WTC11 (cell line): Measurements from ENCODE around the gene ATF7. TPM values are rescaled to one million over a fixed set of nuclear protein-coding genes. Genes with fewer than 3 reads are reported as not detected.

Experiments
- ATF6 ChIP-seq: sonication (generic); formaldehyde crosslinking; IDR thresholded peaks from 2 replicates; pipeline ENCODE4 v1.8.1; 2023; ENCODE audit warnings: mild to moderate bottlenecking, missing genetic modification reagents
- CBFB ChIP-seq: sonication (generic); formaldehyde crosslinking; IDR thresholded peaks from 2 replicates; pipeline ENCODE4 v1.8.1; 2022; ENCODE audit warnings: mild to moderate bottlenecking, low read depth, missing genetic modification reagents
- E2F4 ChIP-seq: sonication (generic); formaldehyde crosslinking; IDR thresholded peaks from 2 replicates; pipeline ENCODE4 v1.8.1; 2022; ENCODE audit warnings: low read depth, mild to moderate bottlenecking, moderate library complexity, missing genetic modification reagents, borderline replicate concordance
- FOXP1 ChIP-seq: sonication (generic); formaldehyde crosslinking; IDR thresholded peaks from 2 replicates; pipeline ENCODE4 v1.8.0; 2022; ENCODE audit warnings: missing genetic modification reagents, mild to moderate bottlenecking, moderate library complexity, borderline replicate concordance
- HMGA2 ChIP-seq: fragments of 250-450 bp; sonication (Bioruptor Pico); IDR thresholded peaks from 2 replicates; pipeline ENCODE4 v1.4.0; 2021; ENCODE audit warnings: mild to moderate bottlenecking, moderate library complexity
- IRF1 ChIP-seq: sonication (generic); formaldehyde crosslinking; IDR thresholded peaks from 2 replicates; pipeline ENCODE4 v1.8.0; 2023; ENCODE audit warnings: missing genetic modification reagents
- JAZF1 ChIP-seq: fragments of 250-450 bp; sonication (Bioruptor Pico); IDR thresholded peaks from 2 replicates; pipeline ENCODE4 v1.9.0; 2021; ENCODE audit warnings: moderate library complexity, mild to moderate bottlenecking, inconsistent platforms
- MAX ChIP-seq: sonication (generic); formaldehyde crosslinking; IDR thresholded peaks from 2 replicates; pipeline ENCODE4 v1.8.0; 2022; ENCODE audit warnings: mild to moderate bottlenecking, missing genetic modification reagents
- NFATC4 ChIP-seq: fragments of 250-450 bp; sonication (Bioruptor Pico); IDR thresholded peaks from 2 replicates; pipeline ENCODE4 v1.9.0; 2021; ENCODE audit warnings: mild to moderate bottlenecking
- NFE2L1 ChIP-seq: sonication (generic); formaldehyde crosslinking; IDR thresholded peaks from 2 replicates; pipeline ENCODE4 v1.8.1; 2023; ENCODE audit warnings: missing genetic modification reagents
- OVOL2 ChIP-seq: fragments of 250-450 bp; sonication (Bioruptor Pico); IDR thresholded peaks from 2 replicates; pipeline ENCODE4 v1.9.0; 2021; ENCODE audit warnings: mild to moderate bottlenecking, borderline replicate concordance
- SP1 ChIP-seq: sonication (generic); formaldehyde crosslinking; conservative IDR thresholded peaks from 2 replicates; pipeline ENCODE4 v1.8.1; 2022; ENCODE audit warnings: missing genetic modification reagents
- STAT6 ChIP-seq: sonication (generic); formaldehyde crosslinking; conservative IDR thresholded peaks from 2 replicates; pipeline ENCODE4 v1.8.1; 2023; ENCODE audit warnings: mild to moderate bottlenecking, low read depth, missing genetic modification reagents, moderate library complexity
- TEAD1 ChIP-seq: sonication (generic); formaldehyde crosslinking; IDR thresholded peaks from 2 replicates; pipeline ENCODE4 v1.8.0; 2022; ENCODE audit warnings: mild to moderate bottlenecking, missing genetic modification reagents
- TEAD4 ChIP-seq: sonication (generic); formaldehyde crosslinking; IDR thresholded peaks from 2 replicates; pipeline ENCODE4 v1.8.0; 2022; ENCODE audit warnings: mild to moderate bottlenecking, missing genetic modification reagents
- TP53 ChIP-seq: sonication (generic); formaldehyde crosslinking; IDR thresholded peaks from 2 replicates; pipeline ENCODE4 v1.8.1; 2023; ENCODE audit warnings: mild to moderate bottlenecking, missing genetic modification reagents
- USF1 ChIP-seq: sonication (generic); formaldehyde crosslinking; IDR thresholded peaks from 2 replicates; pipeline ENCODE4 v1.8.0; 2022; ENCODE audit warnings: mild to moderate bottlenecking, missing genetic modification reagents
- ZBTB21 ChIP-seq: sonication (generic); formaldehyde crosslinking; IDR thresholded peaks from 2 replicates; pipeline ENCODE4 v1.8.1; 2023; ENCODE audit warnings: mild to moderate bottlenecking, missing genetic modification reagents, borderline replicate concordance
- ZNF317 ChIP-seq: sonication (generic); formaldehyde crosslinking; IDR thresholded peaks from 2 replicates; pipeline ENCODE4 v1.8.1; 2023; ENCODE audit warnings: low read depth, mild to moderate bottlenecking, moderate library complexity, missing genetic modification reagents, borderline replicate concordance
- ZNF416 ChIP-seq: fragments of 250-450 bp; sonication (Bioruptor Pico); IDR thresholded peaks from 2 replicates; pipeline ENCODE4 v1.9.0; 2021; ENCODE audit warnings: mild to moderate bottlenecking, inconsistent platforms
- ZNF512 ChIP-seq: sonication (generic); formaldehyde crosslinking; IDR thresholded peaks from 2 replicates; pipeline ENCODE4 v1.8.1; 2022; ENCODE audit warnings: missing genetic modification reagents, borderline replicate concordance
- ZNF671 ChIP-seq: fragments of 250-450 bp; sonication (Bioruptor Pico); IDR thresholded peaks from 2 replicates; pipeline ENCODE4 v1.8.0; 2021; ENCODE audit warnings: mild to moderate bottlenecking
- total RNA-seq: library from RNA; stranded (reverse); gene quantifications from 3 replicates; pipeline ENCODE4 v1.2.3, GENCODE V29; 2021
- TF ChIP-seq, protein P1 (sequence below): sonication (generic); formaldehyde crosslinking; IDR thresholded peaks from 2 replicates; pipeline ENCODE4 v1.8.0; 2022; ENCODE audit warnings: missing genetic modification reagents
- TF ChIP-seq, protein P2 (sequence below): fragments of 200-600 bp; IDR thresholded peaks from 2 replicates; pipeline ENCODE4 v1.8.0; 2022; ENCODE audit warnings: antibody characterized with exemption

ATF7 gene
- total RNA-seq, 1 experiment from 2014 or later: 16.3 TPM

DNA sequence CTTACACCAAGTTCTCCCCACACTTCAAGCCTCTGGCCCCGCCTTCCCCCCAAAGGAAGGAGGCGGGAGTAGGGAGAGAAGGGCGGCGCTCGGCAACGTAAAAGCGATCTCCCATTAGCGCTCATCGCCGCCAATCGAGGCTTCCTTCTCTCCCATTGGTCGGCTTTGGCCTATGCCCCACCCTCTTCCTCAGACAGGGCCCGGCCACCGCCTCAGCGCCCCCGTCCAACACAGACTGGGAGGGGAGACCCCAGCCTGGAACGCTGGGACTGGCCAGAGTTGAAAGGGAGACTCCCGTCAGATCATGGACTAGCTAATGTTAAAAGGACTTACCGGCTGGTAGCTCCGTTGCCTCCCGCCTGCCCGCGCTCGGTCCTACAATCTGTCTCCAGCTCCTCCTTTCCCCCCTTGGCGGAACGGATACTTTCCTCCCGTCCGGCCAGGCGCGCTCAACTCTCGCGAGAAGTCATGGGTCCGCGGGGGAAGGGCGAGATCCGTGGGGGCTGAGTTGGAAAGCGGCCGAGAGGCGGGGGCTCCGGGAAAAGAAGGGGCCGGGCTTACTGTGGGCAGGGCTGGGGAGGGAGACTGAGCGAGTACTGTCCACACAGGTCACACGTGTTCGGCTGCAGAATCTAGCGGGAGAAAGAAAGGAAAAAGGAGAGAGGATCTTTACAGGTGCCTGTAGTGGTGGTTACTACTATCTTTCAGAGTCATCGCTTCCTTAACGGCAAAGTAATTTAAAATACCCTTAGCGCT, at the start of gene ATF7 (continued):
- TF ChIP-seq IRF1 (CRISPR knock-in tag) (no peak), ATF6 (CRISPR knock-in tag) (no peak), USF1 (CRISPR knock-in tag) (no peak), E2F4 (CRISPR knock-in tag) (no peak), MAX (peak; percentile 57), STAT6 (CRISPR knock-in tag) (no peak), TEAD4 (CRISPR knock-in tag) (no peak), ZNF671 (CRISPR knock-in tag) (no peak), NFE2L1 (CRISPR knock-in tag) (no peak), ZNF317 (CRISPR knock-in tag) (no peak), OVOL2 (no peak), FOXP1 (peak; percentile 71; the same call in 1 of the 2 replicates), ZNF416 (CRISPR knock-in tag) (no peak), NFATC4 (CRISPR knock-in tag) (no peak), CBFB (no peak), TP53 (no peak), HMGA2 (CRISPR knock-in tag) (no peak), TEAD1 (CRISPR knock-in tag) (peak; percentile 24; the same call in 1 of the 2 replicates), ZNF512 (CRISPR knock-in tag) (no peak), ZBTB21 (CRISPR knock-in tag) (no peak), JAZF1 (CRISPR knock-in tag) (no peak), SP1 (CRISPR knock-in tag) (peak; percentile 91)
- TF ChIP-seq, protein P1, sequence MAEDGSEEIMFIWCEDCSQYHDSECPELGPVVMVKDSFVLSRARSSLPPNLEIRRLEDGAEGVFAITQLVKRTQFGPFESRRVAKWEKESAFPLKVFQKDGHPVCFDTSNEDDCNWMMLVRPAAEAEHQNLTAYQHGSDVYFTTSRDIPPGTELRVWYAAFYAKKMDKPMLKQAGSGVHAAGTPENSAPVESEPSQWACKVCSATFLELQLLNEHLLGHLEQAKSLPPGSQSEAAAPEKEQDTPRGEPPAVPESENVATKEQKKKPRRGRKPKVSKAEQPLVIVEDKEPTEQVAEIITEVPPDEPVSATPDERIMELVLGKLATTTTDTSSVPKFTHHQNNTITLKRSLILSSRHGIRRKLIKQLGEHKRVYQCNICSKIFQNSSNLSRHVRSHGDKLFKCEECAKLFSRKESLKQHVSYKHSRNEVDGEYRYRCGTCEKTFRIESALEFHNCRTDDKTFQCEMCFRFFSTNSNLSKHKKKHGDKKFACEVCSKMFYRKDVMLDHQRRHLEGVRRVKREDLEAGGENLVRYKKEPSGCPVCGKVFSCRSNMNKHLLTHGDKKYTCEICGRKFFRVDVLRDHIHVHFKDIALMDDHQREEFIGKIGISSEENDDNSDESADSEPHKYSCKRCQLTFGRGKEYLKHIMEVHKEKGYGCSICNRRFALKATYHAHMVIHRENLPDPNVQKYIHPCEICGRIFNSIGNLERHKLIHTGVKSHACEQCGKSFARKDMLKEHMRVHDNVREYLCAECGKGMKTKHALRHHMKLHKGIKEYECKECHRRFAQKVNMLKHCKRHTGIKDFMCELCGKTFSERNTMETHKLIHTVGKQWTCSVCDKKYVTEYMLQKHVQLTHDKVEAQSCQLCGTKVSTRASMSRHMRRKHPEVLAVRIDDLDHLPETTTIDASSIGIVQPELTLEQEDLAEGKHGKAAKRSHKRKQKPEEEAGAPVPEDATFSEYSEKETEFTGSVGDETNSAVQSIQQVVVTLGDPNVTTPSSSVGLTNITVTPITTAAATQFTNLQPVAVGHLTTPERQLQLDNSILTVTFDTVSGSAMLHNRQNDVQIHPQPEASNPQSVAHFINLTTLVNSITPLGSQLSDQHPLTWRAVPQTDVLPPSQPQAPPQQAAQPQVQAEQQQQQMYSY (CRISPR knock-in tag): no peak
- TF ChIP-seq, protein P2, sequence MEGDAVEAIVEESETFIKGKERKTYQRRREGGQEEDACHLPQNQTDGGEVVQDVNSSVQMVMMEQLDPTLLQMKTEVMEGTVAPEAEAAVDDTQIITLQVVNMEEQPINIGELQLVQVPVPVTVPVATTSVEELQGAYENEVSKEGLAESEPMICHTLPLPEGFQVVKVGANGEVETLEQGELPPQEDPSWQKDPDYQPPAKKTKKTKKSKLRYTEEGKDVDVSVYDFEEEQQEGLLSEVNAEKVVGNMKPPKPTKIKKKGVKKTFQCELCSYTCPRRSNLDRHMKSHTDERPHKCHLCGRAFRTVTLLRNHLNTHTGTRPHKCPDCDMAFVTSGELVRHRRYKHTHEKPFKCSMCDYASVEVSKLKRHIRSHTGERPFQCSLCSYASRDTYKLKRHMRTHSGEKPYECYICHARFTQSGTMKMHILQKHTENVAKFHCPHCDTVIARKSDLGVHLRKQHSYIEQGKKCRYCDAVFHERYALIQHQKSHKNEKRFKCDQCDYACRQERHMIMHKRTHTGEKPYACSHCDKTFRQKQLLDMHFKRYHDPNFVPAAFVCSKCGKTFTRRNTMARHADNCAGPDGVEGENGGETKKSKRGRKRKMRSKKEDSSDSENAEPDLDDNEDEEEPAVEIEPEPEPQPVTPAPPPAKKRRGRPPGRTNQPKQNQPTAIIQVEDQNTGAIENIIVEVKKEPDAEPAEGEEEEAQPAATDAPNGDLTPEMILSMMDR: no peak
